ENCODE measurements around the gene TENT5C. TPM values are rescaled to one million over a fixed set of nuclear protein-coding genes. Genes with fewer than 3 reads are reported as not detected.
A peak's percentile ranks its signal among the peaks of the same experiment; 100 is the strongest.

Gene TENT5C
- polyA plus RNA-seq, 3 donors from 2014 or later: 7.4 to 25.7 (median 25.3) TPM

- Mint-ChIP-seq H3K9me3 (no peaks in the 10 kb centered on the region), H3K4me3 (no peak overlapping the region), H3K4me1 (peaks cover 7 to 13% of the 10 kb centered on the region in 2 donors), H3K27me3 (ENCODE audit: low read depth in 3 of 3) (peaks cover 1 to 6% (median 2%) of the 10 kb centered on the region in 3 donors), H3K27ac (no peak overlapping the region), H3K36me3 (peaks cover 0 to 4% (median 0%) of the 10 kb centered on the region in 3 donors)
- no peak for DNase-seq
Measured at GRCh38 chr1:117577191-117577885, 28.5 kb upstream of the TENT5C start.

DNA sequence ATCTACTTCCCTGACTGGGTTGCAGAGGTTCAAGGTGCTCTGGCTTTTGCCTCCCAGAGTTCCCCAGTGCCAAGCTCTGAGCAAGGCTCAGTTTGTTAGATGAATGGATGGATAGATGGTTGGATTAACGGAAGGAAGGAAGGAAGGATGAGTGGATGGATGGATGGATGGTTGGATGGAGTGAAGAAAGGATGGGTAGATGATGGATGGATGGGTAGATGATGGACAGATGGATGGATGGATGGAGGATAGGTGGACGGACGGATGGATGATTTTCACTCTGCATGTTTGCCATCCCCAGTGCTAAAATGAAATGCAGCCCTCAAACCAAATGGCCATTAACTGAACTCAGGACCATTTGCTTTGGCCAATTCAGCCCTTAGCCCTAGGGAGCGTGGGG lies 27.4 kb upstream of the TENT5C start:
- Mint-ChIP-seq H3K27ac (no peak overlapping the region), H3K9me3 (no peaks in the 10 kb centered on the region), H3K36me3 (no peaks in the 10 kb centered on the region), H3K27me3 (ENCODE audit: low read depth in 3 of 3) (peaks cover 1 to 6% (median 2%) of the 10 kb centered on the region in 3 donors), H3K4me3 (no peak overlapping the region), H3K4me1 (peaks cover 0 to 5% of the 10 kb centered on the region in 2 donors)
- DNase-seq: no peak

GRCh38 chr1:117579221-117579906 lies 26.5 kb upstream of the TENT5C start:
- H3K27me3 Mint-ChIP-seq (ENCODE audit: low read depth in 3 of 3): peaks cover 0 to 6% (median 1%) of the 10 kb centered on the region in 3 donors
- no peak for DNase-seq
- no peaks in the 10 kb centered on the region for H3K36me3 Mint-ChIP-seq
- H3K4me1 Mint-ChIP-seq: peaks cover 0 to 3% of the 10 kb centered on the region in 2 donors
- H3K9me3 Mint-ChIP-seq: no peaks in the 10 kb centered on the region
- H3K4me3 Mint-ChIP-seq: no peak overlapping the region
- no peak overlapping the region for H3K27ac Mint-ChIP-seq

DNA sequence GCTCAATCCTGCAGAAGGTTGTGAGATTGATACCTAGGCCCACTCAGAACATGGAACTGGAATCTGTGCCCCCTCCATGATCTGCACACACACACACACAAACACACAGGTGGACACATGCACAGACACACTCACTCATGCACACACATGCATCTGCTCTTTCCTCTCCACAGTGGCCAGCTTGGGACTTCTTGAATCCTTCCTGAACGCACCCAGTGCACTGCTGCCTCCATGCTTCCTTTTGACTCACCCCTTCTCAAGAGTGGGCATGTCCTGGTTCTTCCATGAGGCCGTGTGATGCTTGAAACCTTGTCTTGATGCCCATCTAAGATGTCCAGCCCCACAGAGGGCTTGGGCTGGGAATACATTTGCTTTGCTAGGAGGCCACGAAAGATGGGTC lies 25.4 kb upstream of the TENT5C start:
- H3K27me3 Mint-ChIP-seq (ENCODE audit: low read depth in 3 of 3): peaks cover 2 to 6% (median 5%) of the 10 kb centered on the region in 3 donors

GRCh38 chr1:117580882-117581281 lies 25.0 kb upstream of the TENT5C start:
- peaks cover 0 to 3% of the 10 kb centered on the region in 2 donors for H3K4me1 Mint-ChIP-seq
- peak overlapping the region in 1 of 6 donors; percentile 64 for H3K27ac Mint-ChIP-seq
- no peaks in the 10 kb centered on the region for H3K9me3 Mint-ChIP-seq
- no peak overlapping the region for H3K4me3 Mint-ChIP-seq
- H3K36me3 Mint-ChIP-seq: no peaks in the 10 kb centered on the region
- H3K27me3 Mint-ChIP-seq (ENCODE audit: low read depth in 3 of 3): peaks cover 2 to 6% (median 5%) of the 10 kb centered on the region in 3 donors
- DNase-seq: no peak

More for the DNA sequence above, 25.4 kb upstream of the TENT5C start:
- no peak for DNase-seq
- no peaks in the 10 kb centered on the region for H3K36me3 Mint-ChIP-seq
- peaks cover 0 to 3% of the 10 kb centered on the region in 2 donors for H3K4me1 Mint-ChIP-seq
- no peaks in the 10 kb centered on the region for H3K9me3 Mint-ChIP-seq
- H3K4me3 Mint-ChIP-seq: no peak overlapping the region
- no peak overlapping the region for H3K27ac Mint-ChIP-seq

DNA sequence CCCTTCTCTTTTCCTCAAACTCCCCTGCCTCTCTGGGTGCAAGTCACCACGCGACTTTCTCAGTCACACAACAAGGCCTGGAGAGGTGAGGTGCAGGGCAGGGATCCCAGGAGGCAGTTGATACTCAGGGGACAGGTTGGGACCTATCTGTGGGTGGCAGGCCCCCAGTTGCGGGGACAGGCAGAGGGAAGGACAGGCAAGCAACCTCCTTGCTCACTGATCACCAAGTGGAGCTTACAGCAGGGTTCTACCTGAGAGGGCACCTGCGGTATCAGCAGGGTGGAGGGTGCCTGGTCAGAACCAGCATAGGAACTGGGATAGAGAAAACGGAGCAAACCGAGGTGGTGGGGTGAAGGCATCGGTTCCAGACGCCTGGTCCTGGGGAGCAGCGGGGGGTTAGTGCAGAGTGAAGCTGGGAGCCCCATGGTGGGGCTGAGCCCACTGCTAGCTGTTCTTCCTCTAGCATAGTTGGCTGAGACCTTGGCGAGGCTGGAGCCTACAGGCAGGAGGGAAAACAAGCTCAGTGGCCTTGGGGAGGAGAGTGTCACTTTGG lies 24.4 kb upstream of the TENT5C start:
- H3K9me3 Mint-ChIP-seq: no peaks in the 10 kb centered on the region
- peaks cover 0 to 3% of the 10 kb centered on the region in 2 donors for H3K4me1 Mint-ChIP-seq
- no peak overlapping the region for H3K27ac Mint-ChIP-seq
- H3K36me3 Mint-ChIP-seq: no peaks in the 10 kb centered on the region
- H3K27me3 Mint-ChIP-seq (ENCODE audit: low read depth in 3 of 3): peaks cover 2 to 6% (median 5%) of the 10 kb centered on the region in 3 donors
- DNase-seq: no peak
- no peak overlapping the region for H3K4me3 Mint-ChIP-seq

DNA sequence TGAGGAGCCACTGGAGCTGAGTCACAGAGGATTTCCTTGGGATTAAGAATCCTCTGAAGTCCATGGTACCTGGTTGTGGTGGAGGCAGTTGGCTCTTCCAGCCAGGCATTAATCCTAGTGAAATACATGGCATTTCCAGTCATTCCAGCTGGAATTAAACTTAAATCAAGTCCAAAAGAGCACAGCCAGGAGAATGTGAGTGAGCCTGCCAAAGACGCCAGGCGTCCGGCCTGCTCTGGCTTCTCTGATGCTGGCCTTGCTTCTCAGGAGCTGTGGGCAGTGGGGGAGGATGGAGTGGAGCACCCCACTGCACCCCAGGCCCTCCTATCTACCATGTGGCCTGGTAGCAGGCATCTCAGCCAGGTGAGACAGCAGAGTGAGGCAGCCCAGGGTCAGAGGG lies 23.4 kb upstream of the TENT5C start:
- H3K27ac Mint-ChIP-seq: no peak overlapping the region
- no peak for DNase-seq
- H3K36me3 Mint-ChIP-seq: no peaks in the 10 kb centered on the region
- no peak overlapping the region for H3K4me3 Mint-ChIP-seq
- H3K9me3 Mint-ChIP-seq: no peaks in the 10 kb centered on the region
- H3K4me1 Mint-ChIP-seq: peaks cover 0 to 3% of the 10 kb centered on the region in 2 donors
- peaks cover 2 to 6% (median 5%) of the 10 kb centered on the region in 3 donors for H3K27me3 Mint-ChIP-seq (ENCODE audit: low read depth in 3 of 3)

DNA sequence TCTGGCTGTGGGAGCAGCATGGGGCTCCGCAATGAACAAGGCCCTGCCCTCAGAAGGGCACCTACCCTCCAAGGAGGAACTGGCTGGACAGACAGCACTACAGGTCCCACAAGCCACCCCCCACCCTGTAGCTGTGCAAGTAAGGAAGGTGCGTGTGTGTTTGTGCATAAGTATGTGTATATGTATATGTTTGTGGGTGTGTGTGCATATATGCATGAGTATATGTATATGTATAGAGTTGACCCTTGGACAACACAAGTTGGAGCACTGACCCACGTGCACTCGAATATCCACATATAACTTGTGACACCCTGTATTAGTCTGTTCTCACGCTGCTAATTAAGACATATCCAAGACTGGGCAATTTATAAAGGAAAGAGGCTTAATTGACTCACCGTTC lies 22.6 kb upstream of the TENT5C start:
- DNase-seq: no peak
- Mint-ChIP-seq H3K27me3 (ENCODE audit: low read depth in 3 of 3) (peaks cover 2 to 6% (median 5%) of the 10 kb centered on the region in 3 donors), H3K9me3 (no peaks in the 10 kb centered on the region), H3K4me1 (peaks cover 0 to 3% of the 10 kb centered on the region in 2 donors), H3K36me3 (no peaks in the 10 kb centered on the region), H3K4me3 (no peak overlapping the region), H3K27ac (no peak overlapping the region)

- no peaks in the 10 kb centered on the region for H3K36me3 Mint-ChIP-seq
- DNase-seq: no peak
- peaks cover 0 to 3% of the 10 kb centered on the region in 2 donors for H3K4me1 Mint-ChIP-seq
- H3K9me3 Mint-ChIP-seq: no peaks in the 10 kb centered on the region
- no peak overlapping the region for H3K4me3 Mint-ChIP-seq
- H3K27ac Mint-ChIP-seq: no peak overlapping the region
- H3K27me3 Mint-ChIP-seq (ENCODE audit: low read depth in 3 of 3): peaks cover 4 to 7% (median 6%) of the 10 kb centered on the region in 3 donors
Measured at GRCh38 chr1:117584181-117584580, 21.7 kb upstream of the TENT5C start.

- H3K36me3 Mint-ChIP-seq: no peaks in the 10 kb centered on the region
- H3K9me3 Mint-ChIP-seq: no peaks in the 10 kb centered on the region
- H3K27me3 Mint-ChIP-seq (ENCODE audit: low read depth in 3 of 3): peaks cover 2 to 7% (median 4%) of the 10 kb centered on the region in 3 donors
- DNase-seq: no peak
- peaks cover 0 to 3% of the 10 kb centered on the region in 2 donors for H3K4me1 Mint-ChIP-seq
- no peak overlapping the region for H3K27ac Mint-ChIP-seq
- no peak overlapping the region for H3K4me3 Mint-ChIP-seq
Measured at GRCh38 chr1:117585086-117585485, 20.8 kb upstream of the TENT5C start.

DNA sequence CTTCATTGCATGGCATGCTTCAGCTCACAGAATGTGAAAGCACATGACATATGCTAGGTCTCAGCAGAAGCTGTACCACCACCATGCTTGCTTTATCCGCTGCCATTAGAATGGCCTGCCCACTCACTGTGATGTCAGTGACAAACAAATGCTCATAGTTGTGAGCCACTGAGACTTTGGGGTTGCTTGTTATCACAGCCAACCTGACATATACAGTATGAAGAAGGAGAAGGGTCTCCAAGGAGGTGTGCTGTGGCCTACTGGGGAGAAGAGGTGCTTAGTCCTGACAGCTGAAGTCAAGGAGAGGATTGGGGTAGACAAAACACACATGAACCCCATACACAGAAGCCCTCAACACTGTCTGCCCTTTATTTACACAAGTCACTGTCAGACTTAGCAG lies 19.5 kb upstream of the TENT5C start:
- Mint-ChIP-seq H3K4me3 (no peak overlapping the region), H3K27ac (no peak overlapping the region), H3K36me3 (no peaks in the 10 kb centered on the region), H3K27me3 (ENCODE audit: low read depth in 3 of 3) (peaks cover 2 to 6% (median 4%) of the 10 kb centered on the region in 3 donors), H3K9me3 (no peaks in the 10 kb centered on the region), H3K4me1 (peaks cover 0 to 3% of the 10 kb centered on the region in 2 donors)
- DNase-seq: no peak

DNA sequence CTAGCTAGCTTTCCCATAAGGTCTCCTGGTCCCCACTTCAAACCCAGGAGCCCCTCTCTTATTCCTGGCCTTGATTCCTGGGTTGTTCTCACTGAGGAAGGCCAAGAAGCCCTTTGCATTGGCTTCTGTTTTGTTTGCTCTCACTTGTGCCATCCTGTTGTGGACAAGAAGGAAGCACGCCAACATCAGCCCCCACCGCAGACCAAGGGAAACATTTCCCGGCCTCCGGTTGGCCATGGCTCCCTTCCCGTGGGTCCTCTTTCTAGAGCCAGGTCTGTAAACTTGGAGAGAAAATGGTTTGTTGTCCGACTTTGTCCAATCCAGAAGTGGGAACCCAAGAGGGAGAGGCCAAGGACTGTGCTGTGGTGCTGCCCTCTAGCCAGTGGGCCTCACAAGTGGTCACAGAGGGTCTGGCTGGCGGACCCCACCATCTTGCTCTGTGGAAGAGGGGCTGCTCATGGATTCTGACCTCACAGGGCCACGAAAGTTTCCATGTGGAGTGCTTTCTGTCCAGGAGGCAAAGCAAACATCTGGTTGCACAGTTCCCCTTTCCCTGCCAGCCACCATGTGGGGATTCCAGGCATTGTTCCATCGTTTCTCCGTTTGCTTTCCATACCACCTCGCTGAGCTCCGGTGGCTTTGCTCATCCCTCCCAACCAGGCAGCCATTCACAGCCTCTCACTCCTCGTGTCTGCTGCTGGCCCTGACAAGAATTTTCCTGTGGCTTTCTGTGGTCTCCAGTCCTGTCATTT lies 18.9 kb upstream of the TENT5C start:
- Mint-ChIP-seq H3K9me3 (no peaks in the 10 kb centered on the region), H3K27ac (no peak overlapping the region), H3K4me1 (peaks cover 0 to 3% of the 10 kb centered on the region in 2 donors), H3K27me3 (ENCODE audit: low read depth in 3 of 3) (peaks cover 0 to 8% (median 6%) of the 10 kb centered on the region in 3 donors), H3K4me3 (no peak overlapping the region), H3K36me3 (no peaks in the 10 kb centered on the region)
- no peak for DNase-seq

DNA sequence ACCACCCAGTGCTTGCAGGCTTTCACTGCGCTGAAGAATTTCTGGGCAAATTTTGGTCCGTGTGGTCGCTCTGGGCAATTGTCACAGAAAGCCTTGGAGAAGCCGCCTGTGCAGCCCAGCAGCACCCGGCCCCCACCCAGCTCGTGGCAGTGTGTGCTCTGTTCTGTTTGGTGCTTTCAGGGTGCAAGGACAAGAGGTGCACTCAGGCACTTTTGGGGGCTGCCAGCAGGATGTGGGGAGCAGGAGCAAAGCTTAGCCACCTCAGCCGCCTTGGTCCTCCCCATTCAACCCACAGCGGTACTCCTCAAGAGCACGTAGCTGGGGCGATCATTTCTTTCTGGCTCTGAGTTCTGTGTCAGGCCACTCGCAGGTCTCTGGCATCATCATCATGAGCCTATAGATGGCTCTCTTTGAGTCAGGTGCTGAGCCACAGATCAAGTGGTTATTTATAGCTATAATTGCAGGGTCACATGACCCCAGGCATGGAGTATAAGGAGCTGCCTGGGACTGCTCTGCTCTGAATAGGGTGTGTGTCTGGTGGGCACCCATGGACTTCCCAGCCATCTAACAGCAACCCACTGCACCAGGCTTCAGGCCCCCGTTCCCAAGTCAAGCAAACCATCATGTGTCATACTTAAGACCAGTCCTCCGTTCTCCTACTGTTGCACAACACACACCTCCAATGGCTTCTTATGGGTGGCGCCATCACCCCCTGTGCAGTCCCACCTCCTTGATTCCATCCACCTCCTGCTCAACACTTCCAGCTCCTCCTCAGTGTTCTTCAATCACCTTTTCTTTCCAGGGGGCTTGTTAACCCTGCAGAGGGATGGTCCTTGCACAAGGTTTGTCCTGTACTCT lies 18.1 kb upstream of the TENT5C start:
- no peak for DNase-seq
- H3K27me3 Mint-ChIP-seq (ENCODE audit: low read depth in 3 of 3): peaks cover 1 to 8% (median 6%) of the 10 kb centered on the region in 3 donors
- H3K4me1 Mint-ChIP-seq: peaks cover 0 to 3% of the 10 kb centered on the region in 2 donors
- H3K27ac Mint-ChIP-seq: no peak overlapping the region
- no peaks in the 10 kb centered on the region for H3K9me3 Mint-ChIP-seq
- H3K4me3 Mint-ChIP-seq: no peak overlapping the region
- H3K36me3 Mint-ChIP-seq: no peaks in the 10 kb centered on the region

All from immature natural killer cell (primary cell).